Uterus (tissue), 4 donors: ENCODE data around the gene AMELY. TPM values are rescaled to one million over a fixed set of nuclear protein-coding genes. Genes with fewer than 3 reads are reported as not detected.

Source experiments
- DNase-seq, 2 donors: peaks; one replicate each; pipeline ENCODE4 v3.0.0-alpha.2; 2019 to 2020
- H3K27ac ChIP-seq, 2 donors: fragments of 200-600 bp; sonication (generic); 1 replicate in 1 of 2; 2 replicates in 1 of 2; pipeline ENCODE4 v1.5.1; 2016 to 2018
- H3K27me3 ChIP-seq, 2 donors: fragments of 200-600 bp; sonication (generic); one replicate each; pipeline ENCODE4 v1.5.1; 2018 to 2019; ENCODE audit warnings: control low read depth in 1 of 2
- H3K36me3 ChIP-seq, 2 donors: fragments of 200-600 bp; sonication (generic); one replicate each; pipeline ENCODE4 v1.5.1; 2019; ENCODE audit warnings: control low read depth in 1 of 2
- H3K4me1 ChIP-seq, 2 donors: fragments of 200-600 bp; sonication (generic); one replicate each; pipeline ENCODE4 v1.5.1; 2018 to 2019; ENCODE audit warnings: control low read depth in 1 of 2
- H3K4me3 ChIP-seq, 2 donors: fragments of 200-600 bp; sonication (generic); 1 replicate in 1 of 2; 2 replicates in 1 of 2; pipeline ENCODE4 v1.5.1; 2018 to 2019; ENCODE audit warnings: mild to moderate bottlenecking in 1 of 2
- H3K9me3 ChIP-seq, 2 donors: fragments of 200-600 bp; sonication (generic); one replicate each; pipeline ENCODE4 v1.5.1; 2019; ENCODE audit warnings: control low read depth in 1 of 2
- CTCF ChIP-seq, 4 experiments: fragments of 200-600 bp in 2 of 4; fragments of 450-650 bp in 2 of 4; sonication (generic) in 2 of 4; IDR thresholded peaks; one replicate each; pipeline ENCODE4 v1.5.1; 2016 to 2019; ENCODE audit warnings: antibody characterized with exemption in 4 of 4, mild to moderate bottlenecking in 2 of 4, moderate library complexity in 1 of 4
- POLR2A ChIP-seq, 2 donors: fragments of 450-650 bp; IDR thresholded peaks; one replicate each; pipeline ENCODE4 v1.6.1; 2016; ENCODE audit warnings: antibody characterized with exemption in 2 of 2, mild to moderate bottlenecking in 1 of 2, moderate library complexity in 1 of 2
- intact Hi-C: fragments of 100-400 bp; cut with DNase I; formaldehyde crosslinking; loops from one replicate; pipeline ENCODE4 v1.15.1; 2023; ENCODE audit warnings: low total_unique reads
- total RNA-seq, 4 donors: library from RNA; depleted of rRNA in 3 of 4; stranded (reverse); fragments of >200 nt in 3 of 4; gene quantifications; one replicate each; pipeline versions ENCODE4 v1.1.0 to v1.2.4, GENCODE V29; 2014 to 2023
- donor health status: DM: yes; HTN: yes; CAD: no.

AMELY gene
- total RNA-seq, result not detected

- Histone ChIP-seq H3K27me3 (no peaks in the 10 kb centered on the region), H3K36me3 (no peaks in the 10 kb centered on the region), H3K27ac (no peak within 1 kb of the TSS), H3K4me1 (no peaks in the 10 kb centered on the region), H3K4me3 (no peak within 1 kb of the TSS), H3K9me3 (no peaks in the 10 kb centered on the region)
- intact Hi-C loops, result no loop called here
- TF ChIP-seq CTCF (IDR thresholded peaks at IDR 0.05) (no peak), POLR2A (IDR thresholded peaks at IDR 0.05) (no peak)
- DNase-seq, result no peak
Measured at GRCh38 chrY:6911253-6911881, at the start of gene AMELY. Gene AMELY (minus strand): TSS chrY:6911752. CDS start chrY:6872608, 39,144 bp downstream.

GRCh38 chrY:6949947-6950346 lies 38.4 kb upstream of the AMELY start:
- no peak for DNase-seq
- TF ChIP-seq CTCF (IDR thresholded peaks at IDR 0.05), result no peak

GRCh38 chrY:6948378-6948777 lies 36.8 kb upstream of the AMELY start:
- no peaks in the 10 kb centered on the region for H3K27me3 ChIP-seq
- no peak overlapping the region for H3K27ac ChIP-seq
- H3K9me3 ChIP-seq, result no peaks in the 10 kb centered on the region
- no peaks in the 10 kb centered on the region for H3K36me3 ChIP-seq
- intact Hi-C loops, result no loop called here
- DNase-seq, result no peak
- H3K4me1 ChIP-seq, result no peaks in the 10 kb centered on the region
- H3K4me3 ChIP-seq, result no peak overlapping the region
- no peak for TF ChIP-seq POLR2A (IDR thresholded peaks at IDR 0.05)
- TF ChIP-seq CTCF (IDR thresholded peaks at IDR 0.05), result no peak

More at GRCh38 chrY:6949947-6950346, 38.4 kb upstream of the AMELY start:
- intact Hi-C loops, result no loop called here
- H3K4me1 ChIP-seq, result no peaks in the 10 kb centered on the region
- H3K4me3 ChIP-seq, result no peak overlapping the region
- no peak overlapping the region for H3K27ac ChIP-seq
- H3K27me3 ChIP-seq, result no peaks in the 10 kb centered on the region
- no peaks in the 10 kb centered on the region for H3K9me3 ChIP-seq
- H3K36me3 ChIP-seq, result no peaks in the 10 kb centered on the region

GRCh38 chrY:6947695-6948094 lies 36.1 kb upstream of the AMELY start:
- no peak for TF ChIP-seq POLR2A (IDR thresholded peaks at IDR 0.05)
- no peak for TF ChIP-seq CTCF (IDR thresholded peaks at IDR 0.05)
- DNase-seq, result no peak
- H3K4me1 ChIP-seq, result no peaks in the 10 kb centered on the region
- no peaks in the 10 kb centered on the region for H3K9me3 ChIP-seq
- no peak overlapping the region for H3K4me3 ChIP-seq
- no peaks in the 10 kb centered on the region for H3K36me3 ChIP-seq
- H3K27me3 ChIP-seq, result no peaks in the 10 kb centered on the region
- no peak overlapping the region for H3K27ac ChIP-seq
- intact Hi-C loops, result no loop called here

GRCh38 chrY:6935497-6935896 lies 23.9 kb upstream of the AMELY start:
- TF ChIP-seq CTCF (IDR thresholded peaks at IDR 0.05) (no peak), POLR2A (IDR thresholded peaks at IDR 0.05) (no peak)
- intact Hi-C loops, result no loop called here
- H3K27me3 ChIP-seq, result no peaks in the 10 kb centered on the region
- H3K4me3 ChIP-seq, result no peak overlapping the region
- DNase-seq, result no peak
- H3K4me1 ChIP-seq, result no peaks in the 10 kb centered on the region
- H3K36me3 ChIP-seq, result no peaks in the 10 kb centered on the region
- no peak overlapping the region for H3K27ac ChIP-seq
- no peaks in the 10 kb centered on the region for H3K9me3 ChIP-seq
